Neural cell (in vitro differentiated cells): ENCODE measurements around the gene PDCD5. TPM values are rescaled to one million over a fixed set of nuclear protein-coding genes. Genes with fewer than 3 reads are reported as not detected.
"Not testable (repeated sequence)": the region's sequence is repeated elsewhere in the genome, so short reads cannot be mapped to it uniquely, and the experiment has no call there.

Source experiments
- H2AFZ ChIP-seq: fragments of 200-600, 300-800 bp; sonication (generic), shearing (Covaris generic); 2 replicates; pipeline ENCODE4 v1.6.0; 2014; ENCODE audit warnings: low read depth, mild to moderate bottlenecking, antibody characterized with exemption, low read length, moderate library complexity
- H3F3A ChIP-seq: fragments of 200-600 bp; shearing (Covaris generic); 2 replicates; pipeline ENCODE4 v1.6.1; 2016; ENCODE audit warnings: mild to moderate bottlenecking, moderate library complexity, mixed read lengths, antibody characterized with exemption, low read length; ENCODE audit not compliant: insufficient read depth, poor library complexity, severe bottlenecking
- H3K27ac ChIP-seq: fragments of 200-600, 300-800 bp; sonication (generic), shearing (Covaris generic); 2 replicates; pipeline ENCODE4 v1.5.1; 2014; ENCODE audit warnings: mild to moderate bottlenecking, low read length, moderate library complexity
- H3K27me3 ChIP-seq: fragments of 300-800, 200-600 bp; sonication (generic), shearing (Covaris generic); 2 replicates; pipeline ENCODE4 v1.6.0; 2014; ENCODE audit warnings: mild to moderate bottlenecking, low read depth, low read length, moderate library complexity; ENCODE audit not compliant: insufficient read depth
- H3K36me3 ChIP-seq: fragments of 300-800, 200-600 bp; sonication (generic), shearing (Covaris generic); 2 replicates; pipeline ENCODE4 v1.5.1; 2014; ENCODE audit warnings: mild to moderate bottlenecking, antibody characterized with exemption, low read length, moderate library complexity; ENCODE audit not compliant: insufficient read depth
- H3K4me2 ChIP-seq: fragments of 300-800, 200-600 bp; sonication (generic), shearing (Covaris generic); 2 replicates; pipeline ENCODE4 v1.6.0; 2014; ENCODE audit warnings: mild to moderate bottlenecking, low read length
- H3K4me3 ChIP-seq: fragments of 300-800, 200-600 bp; sonication (generic), shearing (Covaris generic); 2 replicates; pipeline ENCODE4 v1.5.1; 2014; ENCODE audit warnings: mild to moderate bottlenecking, low read length, moderate library complexity
- H3K79me2 ChIP-seq: fragments of 200-600 bp; shearing (Covaris generic); replicated peaks from 2 replicates; pipeline ENCODE4 v1.6.0; 2014; ENCODE audit warnings: mild to moderate bottlenecking, low read length, moderate library complexity; ENCODE audit not compliant: insufficient read depth
- H3K9ac ChIP-seq: fragments of 300-800, 200-600 bp; sonication (generic), shearing (Covaris generic); 2 replicates; pipeline ENCODE4 v1.6.1; 2016; ENCODE audit warnings: mild to moderate bottlenecking, low read length, mixed read lengths
- H3K9me2 ChIP-seq: fragments of 200-600 bp; shearing (Covaris generic); 2 replicates; pipeline ENCODE4 v1.6.1; 2016; ENCODE audit warnings: mild to moderate bottlenecking, low read length, mixed read lengths; ENCODE audit not compliant: insufficient read depth
- H3K9me3 ChIP-seq: fragments of 200-600, 300-800 bp; sonication (generic), shearing (Covaris generic); 2 replicates; pipeline ENCODE4 v1.6.1; 2016; ENCODE audit warnings: mild to moderate bottlenecking, mixed run types, low read length, moderate library complexity, mixed read lengths
- H4K20me1 ChIP-seq: fragments of 200-600 bp; shearing (Covaris generic); 2 replicates; pipeline ENCODE4 v1.6.1; 2016; ENCODE audit warnings: mild to moderate bottlenecking, mixed run types; ENCODE audit not compliant: insufficient read depth
- CTCF ChIP-seq: fragments of 450-650 bp; IDR thresholded peaks from 2 replicates; pipeline ENCODE4 v1.5.1; 2014; ENCODE audit warnings: antibody characterized with exemption, mild to moderate bottlenecking, moderate library complexity; ENCODE audit not compliant: poor library complexity, severe bottlenecking
- EP300 ChIP-seq: fragments of 450-650 bp; conservative IDR thresholded peaks from 2 replicates; pipeline ENCODE4 v1.6.1; 2014; ENCODE audit warnings: antibody characterized with exemption, mild to moderate bottlenecking, moderate library complexity; ENCODE audit not compliant: poor library complexity, severe bottlenecking
- EZH2 ChIP-seq: fragments of 200-600, 300-800 bp; shearing (Covaris generic), sonication (generic); IDR thresholded peaks from 2 replicates; pipeline ENCODE4 v1.6.1; 2014; ENCODE audit warnings: antibody characterized with exemption, low read length, borderline replicate concordance, mild to moderate bottlenecking; ENCODE audit not compliant: insufficient read depth, poor library complexity, severe bottlenecking
- MXI1 ChIP-seq: fragments of 450-650 bp; conservative IDR thresholded peaks from 2 replicates; pipeline ENCODE4 v1.6.1; 2014; ENCODE audit warnings: antibody characterized with exemption, mild to moderate bottlenecking; ENCODE audit not compliant: poor library complexity, severe bottlenecking
- RAD21 ChIP-seq: fragments of 450-650 bp; conservative IDR thresholded peaks from 2 replicates; pipeline ENCODE4 v1.6.1; 2014; ENCODE audit warnings: antibody characterized with exemption, mild to moderate bottlenecking, moderate library complexity
- REST ChIP-seq: IDR thresholded peaks from 2 replicates; pipeline ENCODE4 v1.6.1; 2012; ENCODE audit warnings: borderline replicate concordance
- SMC3 ChIP-seq: fragments of 450-650 bp; conservative IDR thresholded peaks from 2 replicates; pipeline ENCODE4 v1.6.1; 2014; ENCODE audit warnings: antibody characterized with exemption, mild to moderate bottlenecking, moderate library complexity; ENCODE audit not compliant: poor library complexity
- TAF1 ChIP-seq: IDR thresholded peaks from 2 replicates; pipeline ENCODE4 v1.6.1; 2012; ENCODE audit warnings: low read depth
- polyA plus RNA-seq: library from polyadenylated mRNA; depleted of rRNA; stranded (reverse); fragments of >200 nt; gene quantifications from 2 replicates; pipeline ENCODE4 v1.2.3, GENCODE V29; 2014

The PDCD5 gene
- polyA plus RNA-seq, 1 donor from 2014 or later, result 189 TPM

GRCh38 chr19:32570081-32570785, 10.8 kb upstream of the PDCD5 start:
- no peaks in the 10 kb centered on the region for H3F3A ChIP-seq
- H3K27ac ChIP-seq, result no peak overlapping the region
- H3K79me2 ChIP-seq, result no peaks in the 10 kb centered on the region
- no peaks in the 10 kb centered on the region for H3K36me3 ChIP-seq
- no peak overlapping the region for H3K9ac ChIP-seq
- no peak overlapping the region for H3K4me3 ChIP-seq
- H3K9me3 ChIP-seq, result no peaks in the 10 kb centered on the region
- H3K27me3 ChIP-seq, result no peaks in the 10 kb centered on the region
- H3K9me2 ChIP-seq, result no peaks in the 10 kb centered on the region
- TF ChIP-seq EP300 (no peak), SMC3 (peak; percentile 97), RAD21 (peak; percentile 95), CTCF (peak; percentile 93)
- peak overlapping the region; percentile 25 for H3K4me2 ChIP-seq
- no peak overlapping the region for H2AFZ ChIP-seq
- no peaks in the 10 kb centered on the region for H4K20me1 ChIP-seq

DNA sequence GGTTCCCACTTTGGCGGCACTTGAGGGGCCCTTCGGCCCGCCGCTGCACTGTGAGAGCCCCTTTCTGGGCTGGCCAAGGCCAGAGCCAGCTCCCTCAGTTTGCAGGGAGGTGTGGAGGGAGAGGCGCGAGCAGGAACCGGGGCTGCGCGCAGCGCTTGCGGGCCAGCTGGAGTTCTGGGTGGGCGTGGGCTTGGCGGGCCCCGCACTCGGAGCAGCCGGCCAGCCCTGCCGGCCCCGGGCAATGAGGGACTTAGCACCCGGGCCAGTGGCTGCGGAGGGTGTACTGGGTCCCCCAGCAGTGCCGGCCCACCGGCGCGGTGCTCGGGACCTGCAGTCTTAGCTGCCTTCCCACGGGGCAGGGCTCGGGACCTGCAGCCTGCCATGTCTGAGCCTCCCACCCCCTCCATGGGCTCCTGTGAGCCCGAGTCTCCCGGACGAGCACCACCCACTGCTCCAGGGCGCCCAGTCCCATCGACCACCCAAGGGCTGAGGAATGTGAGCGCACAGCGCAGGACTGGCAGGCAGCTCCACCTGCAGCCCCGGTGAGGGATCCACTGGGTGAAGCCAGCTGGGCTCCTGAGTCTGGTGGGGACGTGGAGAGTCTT, 9.4 kb upstream of the PDCD5 start:
- H3K27ac ChIP-seq, H3F3A ChIP-seq, H3K9ac ChIP-seq, H3K4me3 ChIP-seq, H3K79me2 ChIP-seq, H3K9me3 ChIP-seq, H3K9me2 ChIP-seq, H4K20me1 ChIP-seq, H3K27me3 ChIP-seq, H2AFZ ChIP-seq, H3K36me3 ChIP-seq, H3K4me2 ChIP-seq: not testable (repeated sequence)

- not testable (repeated sequence) for H3K4me2 ChIP-seq, H3F3A ChIP-seq, H3K9me2 ChIP-seq, H3K9ac ChIP-seq, H3K4me3 ChIP-seq, H3K79me2 ChIP-seq, H3K9me3 ChIP-seq, H2AFZ ChIP-seq, H4K20me1 ChIP-seq, H3K36me3 ChIP-seq, H3K27me3 ChIP-seq, H3K27ac ChIP-seq
Observed at GRCh38 chr19:32572700-32573491, 8.1 kb upstream of the PDCD5 start.

DNA sequence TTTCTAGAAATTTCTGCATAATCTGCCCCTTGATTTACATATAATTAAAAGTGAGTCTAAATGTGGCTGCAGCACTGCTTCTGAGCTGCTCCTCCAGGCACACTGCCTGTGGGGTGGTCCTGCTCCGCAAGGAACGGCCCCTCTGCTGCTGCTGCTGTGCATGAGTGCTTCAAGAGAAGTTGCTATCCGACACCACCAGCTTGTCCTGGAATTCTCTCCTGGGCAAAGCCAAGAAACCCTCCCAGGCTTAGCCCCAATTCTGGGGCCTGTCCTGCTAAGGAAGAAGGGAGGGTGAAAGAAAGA, 7.5 kb upstream of the PDCD5 start:
- Histone ChIP-seq H4K20me1 (no peaks in the 10 kb centered on the region), H3K9ac (no peak overlapping the region), H3K9me3 (no peaks in the 10 kb centered on the region), H2AFZ (no peak overlapping the region), H3K27ac (no peak overlapping the region), H3F3A (no peaks in the 10 kb centered on the region), H3K36me3 (no peaks in the 10 kb centered on the region), H3K27me3 (no peaks in the 10 kb centered on the region), H3K79me2 (no peaks in the 10 kb centered on the region), H3K4me3 (no peak overlapping the region), H3K4me2 (no peak overlapping the region), H3K9me2 (no peaks in the 10 kb centered on the region)
- TF ChIP-seq MXI1, result no peak
- TF ChIP-seq TAF1, result no peak
- no peak for TF ChIP-seq CTCF
- no peak for TF ChIP-seq EZH2
- no peak for TF ChIP-seq EP300
- no peak for TF ChIP-seq REST
- no peak for TF ChIP-seq SMC3
- TF ChIP-seq RAD21, result no peak
